SK-N-MC (cell line): ENCODE results near the gene PNCK.

Source experiments
- DNase-seq: peaks from one replicate; pipeline ENCODE4 v3.0.0-alpha.2; 2011; ENCODE audit warnings: low read depth, low spot score
- H3K27ac ChIP-seq: fragments of 200-600 bp; sonication (generic); 2 replicates; pipeline ENCODE4 v1.5.1; 2016; ENCODE audit warnings: mixed run types
- H3K36me3 ChIP-seq: fragments of 200-600 bp; sonication (generic); 2 replicates; pipeline ENCODE4 v1.6.1; 2017; ENCODE audit warnings: antibody characterized with exemption, low read length, mixed read lengths; ENCODE audit not compliant: insufficient read depth
- H3K4me3 ChIP-seq: fragments of 200-600 bp; sonication (generic); 2 replicates; pipeline ENCODE4 v1.5.1; 2016
- H3K9ac ChIP-seq: fragments of 200-600 bp; sonication (generic); 2 replicates; pipeline ENCODE4 v1.8.0; 2017; ENCODE audit warnings: mixed run types, mixed read lengths; ENCODE audit not compliant: insufficient read length
- H3K9me3 ChIP-seq: fragments of 200-600 bp; sonication (generic); 2 replicates; pipeline ENCODE4 v1.6.1; 2017; ENCODE audit warnings: low read depth, mild to moderate bottlenecking, antibody characterized with exemption, low read length, moderate library complexity, mixed read lengths
- EZH2 ChIP-seq: fragments of 200-600 bp; sonication (generic); IDR thresholded peaks from one replicate; pipeline ENCODE4 v1.6.1; 2017; ENCODE audit warnings: antibody characterized with exemption
- FOXP2 ChIP-seq: optimal IDR thresholded peaks from 2 replicates; pipeline ENCODE3; 2011; ENCODE audit warnings: mild to moderate bottlenecking, moderate library complexity; ENCODE audit not compliant: insufficient read depth; ENCODE audit errors: extremely low read length, control extremely low read depth
- POLR2AphosphoS5 ChIP-seq: IDR thresholded peaks from 2 replicates; pipeline ENCODE4 v1.6.1; 2012; ENCODE audit warnings: mild to moderate bottlenecking, low read depth, low read length, borderline replicate concordance

The PNCK gene

DNA sequence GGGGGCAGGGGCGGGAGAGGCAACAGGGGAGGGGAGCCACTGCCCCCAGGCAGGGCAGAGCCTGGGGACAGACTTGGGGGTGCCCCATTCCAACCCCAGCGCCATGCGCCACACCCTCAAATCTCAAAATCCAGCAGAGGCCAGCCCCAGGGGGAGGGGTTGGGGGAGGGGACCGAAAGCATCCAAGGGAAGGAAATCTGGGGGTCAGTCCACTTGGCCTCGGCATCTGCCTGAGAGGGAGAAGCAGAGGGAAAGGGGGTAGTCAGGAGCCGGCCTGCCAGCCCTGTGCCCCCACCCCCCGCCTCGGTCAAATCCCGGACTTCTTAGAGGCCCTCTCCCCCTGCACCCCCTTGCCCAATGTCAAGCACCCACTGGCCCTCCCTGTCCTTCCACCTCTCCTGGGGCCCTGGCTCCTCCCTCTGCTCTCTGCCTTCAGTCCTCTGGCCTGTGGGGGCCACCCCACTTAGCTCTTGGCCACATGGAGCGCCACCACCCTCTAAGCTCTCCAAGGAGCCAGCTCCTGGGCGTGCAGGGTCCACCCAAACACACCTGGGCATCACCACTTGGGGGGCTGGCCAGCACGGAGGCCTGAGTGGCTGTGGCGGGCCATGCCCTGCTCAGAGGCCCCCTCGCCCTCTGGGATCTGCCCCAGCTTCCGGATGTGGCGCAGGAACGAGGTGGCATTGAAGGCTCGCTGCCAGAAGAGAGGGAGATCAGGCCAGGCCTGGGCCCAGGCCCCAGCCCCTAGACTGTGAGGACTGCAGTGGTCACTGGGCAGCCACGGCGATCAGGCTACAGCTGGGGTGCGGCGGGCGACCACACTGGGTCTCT, 3.5 kb downstream of the PNCK start:
- Histone ChIP-seq H3K4me3 (no peak overlapping the region), H3K9ac (no peak overlapping the region), H3K9me3 (no peaks in the 10 kb centered on the region), H3K27ac (no peak overlapping the region), H3K36me3 (no peaks in the 10 kb centered on the region)
- no peak for DNase-seq
- TF ChIP-seq POLR2AphosphoS5: no peak

DNA sequence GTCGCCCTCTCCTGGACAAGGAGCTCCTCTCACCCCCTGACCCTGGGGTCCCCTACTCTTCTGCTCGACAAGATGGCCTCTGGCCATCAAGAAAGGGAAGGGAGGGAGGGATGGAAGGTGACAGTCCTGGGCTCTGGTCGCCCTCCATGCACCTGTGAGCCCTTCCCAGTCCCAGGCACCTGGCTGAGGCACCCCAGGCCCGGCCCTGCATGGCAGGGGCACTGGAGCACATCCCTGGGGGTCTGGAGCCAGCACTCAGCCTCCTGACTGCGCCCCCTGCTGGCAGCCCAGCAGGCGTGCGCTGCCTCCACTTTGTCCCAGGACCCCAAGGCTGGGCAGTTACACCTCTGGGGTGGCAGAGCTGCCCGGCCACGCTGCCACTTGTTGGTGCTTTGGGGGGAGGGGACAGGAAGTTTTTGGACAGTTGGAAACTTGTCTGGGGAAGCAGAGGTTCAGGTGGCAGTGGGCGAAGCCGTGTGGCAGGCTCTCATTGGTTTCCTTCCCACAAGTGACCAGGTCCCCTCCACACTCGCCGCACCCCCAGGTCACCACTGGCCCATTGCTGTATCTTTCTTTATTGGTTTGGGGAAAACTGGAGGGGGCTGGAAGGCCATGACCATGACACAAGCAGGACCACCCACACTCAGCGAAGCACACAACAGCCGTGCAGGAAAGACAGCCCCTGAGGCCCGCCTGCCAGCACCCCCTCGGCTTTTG, 4.3 kb downstream of the PNCK start:
- TF ChIP-seq FOXP2: no peak
- no peak for TF ChIP-seq EZH2
- TF ChIP-seq POLR2AphosphoS5: no peak
- no peak overlapping the region for H3K27ac ChIP-seq
- no peaks in the 10 kb centered on the region for H3K36me3 ChIP-seq
- H3K9me3 ChIP-seq: no peaks in the 10 kb centered on the region
- H3K9ac ChIP-seq: no peak overlapping the region
- no peak for DNase-seq
- no peak overlapping the region for H3K4me3 ChIP-seq

DNA sequence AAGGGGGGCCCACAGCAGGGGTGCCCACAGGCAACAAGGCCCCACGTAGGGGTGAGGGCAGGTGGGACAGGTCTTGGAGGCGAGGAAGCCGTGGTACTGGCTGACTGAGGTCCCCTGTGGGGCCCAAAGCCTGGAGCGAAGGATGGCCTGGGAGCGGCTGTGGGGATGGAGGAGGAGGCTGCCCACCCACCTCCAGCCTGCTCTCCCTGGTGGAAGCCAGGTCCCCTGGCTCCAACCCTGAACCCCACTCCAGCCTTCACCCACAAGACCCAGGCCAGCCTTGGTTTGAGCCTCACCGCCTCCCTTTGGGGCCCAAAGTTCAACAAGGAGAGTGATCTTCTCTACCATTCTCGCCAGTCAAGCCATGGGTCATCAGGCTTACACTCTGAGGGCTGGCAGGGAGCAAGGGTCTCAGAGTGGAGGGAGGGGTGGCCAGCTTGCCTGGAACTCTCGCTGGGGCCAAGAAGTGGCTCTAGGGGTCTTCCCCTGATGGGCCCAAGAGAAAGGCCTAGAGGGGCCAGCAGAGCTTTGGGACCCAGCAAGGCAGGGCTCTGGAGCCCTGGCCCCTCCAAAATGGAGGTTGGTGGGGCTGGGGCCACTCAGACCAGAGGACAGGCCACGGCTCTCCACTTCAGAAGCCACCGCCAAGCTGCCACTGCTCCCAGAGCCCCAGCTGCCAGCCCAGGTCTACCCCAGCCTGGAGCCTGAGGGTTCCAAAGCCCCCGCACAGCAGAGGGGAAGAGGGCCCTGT, 5.0 kb downstream of the PNCK start:
- Histone ChIP-seq H3K27ac (no peak overlapping the region), H3K9ac (no peak overlapping the region), H3K9me3 (no peaks in the 10 kb centered on the region), H3K36me3 (no peaks in the 10 kb centered on the region), H3K4me3 (no peak overlapping the region)
- TF ChIP-seq FOXP2: no peak
- TF ChIP-seq EZH2: no peak
- TF ChIP-seq POLR2AphosphoS5: no peak
- no peak for DNase-seq

DNA sequence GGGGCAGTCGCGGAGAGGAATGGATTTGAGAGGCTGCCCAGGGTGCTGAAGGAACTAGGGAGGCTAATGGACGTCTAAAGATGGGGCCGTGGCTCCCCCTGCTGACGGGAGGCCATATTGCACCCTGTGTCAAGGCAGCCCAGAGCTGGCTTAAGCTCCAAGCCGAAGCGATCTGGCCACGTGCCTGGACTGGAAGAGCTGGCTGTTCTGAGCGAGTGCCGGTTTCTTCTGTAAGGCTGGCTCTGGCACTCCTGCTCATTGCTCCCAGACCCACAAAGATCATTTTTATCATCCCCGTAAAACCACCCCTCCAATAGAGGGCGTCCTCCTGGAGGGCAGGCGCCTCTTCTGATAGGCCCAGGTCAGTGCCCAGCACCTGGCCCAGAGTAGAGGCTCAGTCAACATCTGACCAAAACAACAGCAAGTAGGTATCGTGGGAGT, 5.6 kb downstream of the PNCK start:
- no peak overlapping the region for H3K27ac ChIP-seq
- no peak for DNase-seq
- H3K36me3 ChIP-seq: no peaks in the 10 kb centered on the region
- H3K9me3 ChIP-seq: no peaks in the 10 kb centered on the region
- no peak overlapping the region for H3K9ac ChIP-seq
- TF ChIP-seq FOXP2: no peak
- H3K4me3 ChIP-seq: peak overlapping the region; percentile 50

DNA sequence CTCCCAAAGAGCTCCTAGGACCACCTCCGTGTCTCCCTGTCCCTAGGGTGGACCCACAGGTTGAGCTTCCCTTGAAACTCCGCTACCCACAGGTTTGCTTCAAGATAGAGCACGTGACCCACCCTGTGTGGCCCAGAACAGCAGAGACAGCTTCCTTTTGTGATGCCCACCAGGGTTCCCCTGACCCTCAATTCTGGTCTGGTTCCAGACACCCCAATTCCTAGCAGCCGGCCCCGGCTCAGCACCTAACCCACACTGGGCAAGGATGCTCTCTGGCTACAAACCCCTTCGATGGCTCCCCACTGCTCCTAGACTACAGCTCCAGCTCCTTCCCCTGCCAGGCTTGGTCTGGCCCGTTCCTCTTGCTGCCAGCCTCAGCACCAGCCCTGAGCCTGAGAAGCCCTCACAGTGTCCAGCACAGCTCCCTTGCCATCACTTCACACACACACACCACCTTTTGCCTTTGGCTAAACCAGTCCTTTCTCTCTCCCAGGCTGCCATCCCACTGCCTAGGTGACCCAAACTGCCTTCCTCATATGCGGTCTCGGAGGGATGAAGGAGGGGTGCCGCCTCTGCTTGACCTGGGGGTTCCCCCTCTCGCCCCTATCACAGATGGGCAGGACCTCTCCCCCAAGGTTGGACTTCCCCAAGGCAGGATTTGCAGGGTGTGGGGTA, 6.2 kb downstream of the PNCK start:
- Histone ChIP-seq H3K27ac (no peak overlapping the region), H3K9me3 (no peaks in the 10 kb centered on the region), H3K9ac (no peak overlapping the region), H3K36me3 (no peaks in the 10 kb centered on the region), H3K4me3 (peak overlapping the region; percentile 50)
- TF ChIP-seq FOXP2 (no peak), EZH2 (no peak), POLR2AphosphoS5 (no peak)
- no peak for DNase-seq

DNA sequence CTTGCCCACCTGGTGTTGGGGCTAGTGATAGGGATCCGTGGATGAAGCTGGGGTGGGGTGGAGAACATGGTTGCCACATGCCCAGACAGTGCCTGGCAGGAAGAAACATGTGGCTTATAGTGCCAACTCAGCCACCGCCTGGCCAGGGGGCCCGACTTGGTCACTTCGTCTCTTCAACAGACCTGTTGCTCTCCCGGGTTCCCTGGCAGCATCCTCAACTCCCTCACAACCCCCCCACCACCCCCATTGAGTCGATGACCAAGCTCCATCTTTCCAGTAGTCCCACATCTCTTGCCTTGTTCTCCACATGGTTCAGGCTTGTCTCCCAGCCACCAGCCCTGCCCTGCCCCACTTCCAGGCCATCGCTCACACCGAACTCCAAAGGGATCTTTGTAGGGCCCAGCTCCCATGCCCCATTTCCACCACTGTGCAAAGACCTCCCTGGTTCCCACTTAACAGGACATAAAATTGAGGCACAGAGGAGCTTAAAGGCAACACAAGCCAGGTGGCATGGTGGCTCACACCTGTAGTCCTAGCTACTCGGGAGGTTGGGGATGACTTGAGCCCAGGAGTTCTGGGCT, 7.8 kb downstream of the PNCK start:
- DNase-seq: no peak
- Histone ChIP-seq H3K9ac (no peak overlapping the region), H3K4me3 (no peak overlapping the region), H3K9me3 (no peaks in the 10 kb centered on the region), H3K36me3 (no peaks in the 10 kb centered on the region), H3K27ac (no peak overlapping the region)
- TF ChIP-seq FOXP2 (no peak), EZH2 (no peak), POLR2AphosphoS5 (no peak)

DNA sequence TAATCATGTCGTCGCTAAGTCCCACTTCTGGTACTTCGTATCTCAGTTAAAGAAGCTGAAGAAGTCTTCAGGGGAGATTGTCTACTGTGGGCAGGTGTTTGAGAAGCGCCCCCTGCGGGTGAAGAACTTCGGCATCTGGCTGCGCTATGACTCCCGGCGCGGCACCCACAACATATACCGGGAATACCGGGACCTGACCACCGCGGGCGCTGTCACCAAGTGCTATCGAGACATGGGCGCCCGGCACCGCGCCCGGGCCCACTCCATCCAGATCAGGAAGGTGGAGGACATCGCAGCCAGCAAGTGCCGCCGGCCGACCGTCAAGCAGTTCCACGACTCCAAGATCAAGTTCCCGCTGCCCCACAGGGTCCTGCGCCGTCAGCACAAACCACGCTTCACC, 11.3 kb downstream of the PNCK start:
- DNase-seq: no peak

DNA sequence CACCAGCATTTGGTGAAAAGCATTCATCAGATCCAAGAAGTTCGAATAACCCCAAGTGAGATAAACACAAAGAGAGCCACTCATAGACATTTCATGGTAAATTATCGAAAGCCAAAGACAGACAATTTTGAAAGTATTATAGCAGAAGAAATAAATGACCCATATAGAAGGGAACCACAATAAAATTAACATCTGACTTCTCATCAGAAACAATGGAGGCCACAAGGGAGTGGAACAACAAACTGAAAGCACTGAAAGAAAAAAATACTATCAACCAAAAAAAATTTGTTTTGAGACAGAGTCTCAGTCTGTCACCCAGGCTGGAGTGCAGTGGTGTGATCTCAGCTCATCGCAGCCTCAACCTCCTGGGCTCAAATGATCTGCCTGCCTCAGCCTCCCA, 14.3 kb downstream of the PNCK start:
- H3K4me3 ChIP-seq: no peak overlapping the region
- H3K9me3 ChIP-seq: no peaks in the 10 kb centered on the region
- no peaks in the 10 kb centered on the region for H3K36me3 ChIP-seq
- DNase-seq: no peak
- TF ChIP-seq POLR2AphosphoS5: no peak
- no peak for TF ChIP-seq FOXP2
- no peak for TF ChIP-seq EZH2
- no peak overlapping the region for H3K27ac ChIP-seq
- no peak overlapping the region for H3K9ac ChIP-seq

More for the DNA sequence above, 11.3 kb downstream of the PNCK start:
- no peak overlapping the region for H3K4me3 ChIP-seq
- no peak overlapping the region for H3K27ac ChIP-seq
- no peaks in the 10 kb centered on the region for H3K36me3 ChIP-seq
- no peak overlapping the region for H3K9ac ChIP-seq
- TF ChIP-seq POLR2AphosphoS5: no peak
- TF ChIP-seq FOXP2: no peak
- no peaks in the 10 kb centered on the region for H3K9me3 ChIP-seq
